ENCODE data around the gene EGLN2.
A peak's percentile ranks its signal among the peaks of the same experiment; 100 is the strongest.
"Not testable (repeated sequence)": the region's sequence is repeated elsewhere in the genome, so short reads cannot be mapped to it uniquely, and the experiment has no call there.

The EGLN2 gene

GRCh38 chr19:40798683-40799557 lies at the start of gene EGLN2:
Gene EGLN2 (plus strand): TSS chr19:40799191. CDS start chr19:40800573, 1,382 bp downstream.
- DNase-seq (ENCODE audit: low spot score), result peak; percentile 100

GRCh38 chr19:40750058-40750873 lies 48.7 kb upstream of the EGLN2 start, which contains the start of gene ACTMAP:
Gene ACTMAP (minus strand): TSS chr19:40750477. CDS start chr19:40749803, 674 bp downstream.
- DNase-seq (ENCODE audit: low spot score), result peak; percentile 100

GRCh38 chr19:40750874-40751537 lies 48.0 kb upstream of the EGLN2 start, which contains the start of gene SNRPA:
Gene SNRPA (plus strand): TSS chr19:40751203. CDS start chr19:40751409, 206 bp downstream.
- DNase-seq (ENCODE audit: low spot score), result peak; percentile 98

GRCh38 chr19:40752257-40752781 lies 46.7 kb upstream of the EGLN2 start:
- DNase-seq (ENCODE audit: low spot score), result no peak

- DNase-seq (ENCODE audit: low spot score), result peak; percentile 49
Observed at GRCh38 chr19:40754611-40755247, 44.3 kb upstream of the EGLN2 start.

GRCh38 chr19:40755248-40755624 lies 43.8 kb upstream of the EGLN2 start:
- no peak for DNase-seq (ENCODE audit: low spot score)

- no peak for DNase-seq (ENCODE audit: low spot score)
Observed at GRCh38 chr19:40755791-40756190, 43.2 kb upstream of the EGLN2 start.

- DNase-seq (ENCODE audit: low spot score), result no peak
Observed at GRCh38 chr19:40756502-40757110, 42.4 kb upstream of the EGLN2 start.

GRCh38 chr19:40758491-40758890 lies 40.5 kb upstream of the EGLN2 start:
- DNase-seq (ENCODE audit: low spot score), result no peak

GRCh38 chr19:40759352-40759751 lies 39.6 kb upstream of the EGLN2 start:
- no peak for DNase-seq (ENCODE audit: low spot score)

GRCh38 chr19:40762754-40763470 lies 36.1 kb upstream of the EGLN2 start:
- no peak for DNase-seq (ENCODE audit: low spot score)

- DNase-seq (ENCODE audit: low spot score), result no peak
Observed at GRCh38 chr19:40763526-40763925, 35.5 kb upstream of the EGLN2 start.

- DNase-seq (ENCODE audit: low spot score), result no peak
Observed at GRCh38 chr19:40763963-40764362, 35.0 kb upstream of the EGLN2 start.

GRCh38 chr19:40766385-40766784 lies 32.6 kb upstream of the EGLN2 start:
- not testable (repeated sequence) for DNase-seq (ENCODE audit: low spot score)

- no peak for DNase-seq (ENCODE audit: low spot score)
Observed at GRCh38 chr19:40768869-40769268, 30.1 kb upstream of the EGLN2 start.

GRCh38 chr19:40771101-40771862 lies 27.7 kb upstream of the EGLN2 start:
- DNase-seq (ENCODE audit: low spot score), result not testable (repeated sequence)

GRCh38 chr19:40774916-40775631 lies 23.9 kb upstream of the EGLN2 start, which contains the start of gene MIA:
Gene MIA (plus strand): TSS chr19:40775521. CDS start chr19:40775543, 22 bp downstream.
- no peak for DNase-seq (ENCODE audit: low spot score)

- DNase-seq (ENCODE audit: low spot score), result no peak
Observed at GRCh38 chr19:40775632-40776022, 23.4 kb upstream of the EGLN2 start.

GRCh38 chr19:40776364-40776763 lies 22.6 kb upstream of the EGLN2 start:
- no peak for DNase-seq (ENCODE audit: low spot score)
